Measurements from ENCODE around the gene NFIA. TPM values are rescaled to one million over a fixed set of nuclear protein-coding genes. Genes with fewer than 3 reads are reported as not detected.

NFIA gene
- polyA plus RNA-seq, 1 donor (not counting 4 experiments of a cell fraction or from before 2014, with no cell fraction given), result 14.7 TPM

GRCh38 chr1:61083013-61083806 is 849 bp downstream of the NFIA start:
- FAIRE-seq (no peak), DNase-seq (ENCODE audit: low read depth, low spot score) (no peak)
- H3K27me3 ChIP-seq (ENCODE audit: control insufficient read depth, extremely low read depth, insufficient read depth, low read length), result no peaks in the 10 kb centered on the region
- peak overlapping the region; percentile 93 for H3K4me2 ChIP-seq (ENCODE audit: control insufficient read depth, extremely low read depth, insufficient read depth, low read depth, low read length)
- H4K20me1 ChIP-seq (ENCODE audit: control insufficient read depth, extremely low read depth, insufficient read depth, low read length), result no peaks in the 10 kb centered on the region
- H3K27ac ChIP-seq (ENCODE audit: control insufficient read depth, insufficient read depth, low read length), result peak overlapping the region; percentile 86
- peak overlapping the region; percentile 60 for H2AFZ ChIP-seq (ENCODE audit: control insufficient read depth, low read length)
- H3K36me3 ChIP-seq (ENCODE audit: control insufficient read depth in 2 of 2, extremely low read depth in 1 of 2, insufficient read depth in 2 of 2, low read length in 2 of 2), result no peaks in the 10 kb centered on the region
- peaks cover 44% of the 10 kb centered on the region for H3K4me1 ChIP-seq (ENCODE audit: control insufficient read depth, extremely low read depth, insufficient read depth, low read length)
- TF ChIP-seq EZH2 (IDR thresholded peaks at IDR 0.05; ENCODE audit: low read length) (no peak), CTCF (optimal IDR thresholded peaks at IDR 0.05 in 1 of 3, IDR thresholded peaks at IDR 0.05 in 1 of 3, conservative IDR thresholded peaks at IDR 0.05 in 1 of 3; ENCODE audit: extremely low read depth in 1 of 3, insufficient read depth in 2 of 3, low read length in 3 of 3) (no peak)
- no peaks in the 10 kb centered on the region for H3K9me1 ChIP-seq (ENCODE audit: control insufficient read depth, extremely low read depth, insufficient read depth, low read length)
- H3K9me3 ChIP-seq (ENCODE audit: control insufficient read depth, low read depth, low read length), result no peaks in the 10 kb centered on the region
- peak overlapping the region; percentile 92 for H3K9ac ChIP-seq (ENCODE audit: control insufficient read depth, extremely low read depth, insufficient read depth, low read length)
- peak overlapping the region; percentile 79 to 91 (median 84) for H3K4me3 ChIP-seq (ENCODE audit: control insufficient read depth in 2 of 3, extremely low read depth in 1 of 3, insufficient read depth in 2 of 3, low read depth in 1 of 3, low read length in 3 of 3)
- peaks cover 47% of the 10 kb centered on the region for H3K79me2 ChIP-seq (ENCODE audit: control insufficient read depth, insufficient read depth, low read length)
- dilution Hi-C loops (cut with MboI; ENCODE audit: extremely low pct_ligation_motif_present, low sequenced_read_pairs), result no loop called here

GRCh38 chr1:61083807-61084440 is 1.6 kb downstream of the NFIA start:
- no peaks in the 10 kb centered on the region for H4K20me1 ChIP-seq (ENCODE audit: control insufficient read depth, extremely low read depth, insufficient read depth, low read length)
- peak overlapping the region; percentile 79 to 91 (median 84) for H3K4me3 ChIP-seq (ENCODE audit: control insufficient read depth in 2 of 3, extremely low read depth in 1 of 3, insufficient read depth in 2 of 3, low read depth in 1 of 3, low read length in 3 of 3)
- TF ChIP-seq EZH2 (IDR thresholded peaks at IDR 0.05; ENCODE audit: low read length) (no peak), CTCF (optimal IDR thresholded peaks at IDR 0.05 in 1 of 3, IDR thresholded peaks at IDR 0.05 in 1 of 3, conservative IDR thresholded peaks at IDR 0.05 in 1 of 3; ENCODE audit: extremely low read depth in 1 of 3, insufficient read depth in 2 of 3, low read length in 3 of 3) (no peak)
- dilution Hi-C loops (cut with MboI; ENCODE audit: extremely low pct_ligation_motif_present, low sequenced_read_pairs), result no loop called here
- no peaks in the 10 kb centered on the region for H3K9me3 ChIP-seq (ENCODE audit: control insufficient read depth, low read depth, low read length)
- peaks cover 37% of the 10 kb centered on the region for H3K4me1 ChIP-seq (ENCODE audit: control insufficient read depth, extremely low read depth, insufficient read depth, low read length)
- peaks cover 53% of the 10 kb centered on the region for H3K79me2 ChIP-seq (ENCODE audit: control insufficient read depth, insufficient read depth, low read length)
- no peak for DNase-seq (ENCODE audit: low read depth, low spot score)
- H3K9ac ChIP-seq (ENCODE audit: control insufficient read depth, extremely low read depth, insufficient read depth, low read length), result peak overlapping the region; percentile 92
- no peaks in the 10 kb centered on the region for H3K27me3 ChIP-seq (ENCODE audit: control insufficient read depth, extremely low read depth, insufficient read depth, low read length)
- H3K36me3 ChIP-seq (ENCODE audit: control insufficient read depth in 2 of 2, extremely low read depth in 1 of 2, insufficient read depth in 2 of 2, low read length in 2 of 2), result peaks cover 3 to 4% of the 10 kb centered on the region in 2 experiments
- H2AFZ ChIP-seq (ENCODE audit: control insufficient read depth, low read length), result peak overlapping the region; percentile 52
- no peak for FAIRE-seq
- H3K9me1 ChIP-seq (ENCODE audit: control insufficient read depth, extremely low read depth, insufficient read depth, low read length), result no peaks in the 10 kb centered on the region
- H3K4me2 ChIP-seq (ENCODE audit: control insufficient read depth, extremely low read depth, insufficient read depth, low read depth, low read length), result peak overlapping the region; percentile 93
- peak overlapping the region; percentile 86 for H3K27ac ChIP-seq (ENCODE audit: control insufficient read depth, insufficient read depth, low read length)
